Heart left ventricle (tissue), 13 donors: ENCODE data around the gene ACOT6.

Source experiments
- POLR2A ChIP-seq, 2 donors: fragments of 450-650 bp; IDR thresholded peaks; one replicate each; pipeline ENCODE4 v1.6.1; 2017; ENCODE audit warnings: antibody characterized with exemption in 2 of 2, mild to moderate bottlenecking in 2 of 2, moderate library complexity in 2 of 2
- TF ChIP-seq, protein P1 (sequence below), 12 donors: fragments of 200-600 bp; sonication (generic) in 4 of 12; IDR thresholded peaks; one replicate each; pipeline versions ENCODE4 v1.5.0 to v1.8.0; 2018 to 2022; ENCODE audit warnings: antibody characterized with exemption in 12 of 12, mild to moderate bottlenecking in 5 of 12
- donor health status: ischemic (EF 13 %, LVEDD 7.1; RV severe dilation, severe dysfunction).
- donor health status: DM: no; HTN: yes; CAD: no.
- donor health status: DM: no; HTN: no; CAD: no.
- donor health status: ischemic (EF 25% LVEDD 6.9; RV normal size, moderate dysfunction).
- donor health status: ischemic (EF 25% LVEDD 5.7; RV mildly dilated, moderate dysfunction).
- donor health status: ischemic (EF 35%, LVEDD 5.7; RV mildly dilated, moderate dysfunction).
- donor health status: nonischemic (EF 11% LVEDD 7.7; RV severe dilation, severe dysfunction).
- donor health status: DM: yes; HTN: yes; CAD: no.
- donor health status: PGD.
- donor health status: ischemic (EF 29% LVEDD 5.4; RV normal size, mild dysfunction).
- donor health status: nonischemic (EF 23%, LVEDD 6.1; RV moderate dilation, normal function).

DNA sequence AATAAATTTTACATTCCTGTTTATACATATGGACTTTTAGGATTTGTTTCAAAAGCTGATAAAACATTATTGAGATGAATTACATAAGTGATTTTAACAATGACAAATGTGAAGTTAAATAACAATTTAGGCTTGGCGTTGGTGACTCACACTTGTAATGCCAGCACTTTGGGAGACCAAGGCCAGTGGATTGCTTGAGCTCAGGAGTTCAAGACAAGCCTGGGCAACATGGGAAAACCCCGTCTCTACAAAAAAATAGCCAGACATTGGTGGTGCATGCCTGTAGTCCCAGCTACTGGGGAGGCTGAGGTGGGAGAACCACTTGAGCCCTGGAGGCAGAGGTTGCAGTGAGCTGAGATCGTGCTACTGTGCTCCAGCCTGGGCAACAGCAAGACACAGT lies 35.9 kb upstream of the ACOT6 start:
- TF ChIP-seq, protein P1, sequence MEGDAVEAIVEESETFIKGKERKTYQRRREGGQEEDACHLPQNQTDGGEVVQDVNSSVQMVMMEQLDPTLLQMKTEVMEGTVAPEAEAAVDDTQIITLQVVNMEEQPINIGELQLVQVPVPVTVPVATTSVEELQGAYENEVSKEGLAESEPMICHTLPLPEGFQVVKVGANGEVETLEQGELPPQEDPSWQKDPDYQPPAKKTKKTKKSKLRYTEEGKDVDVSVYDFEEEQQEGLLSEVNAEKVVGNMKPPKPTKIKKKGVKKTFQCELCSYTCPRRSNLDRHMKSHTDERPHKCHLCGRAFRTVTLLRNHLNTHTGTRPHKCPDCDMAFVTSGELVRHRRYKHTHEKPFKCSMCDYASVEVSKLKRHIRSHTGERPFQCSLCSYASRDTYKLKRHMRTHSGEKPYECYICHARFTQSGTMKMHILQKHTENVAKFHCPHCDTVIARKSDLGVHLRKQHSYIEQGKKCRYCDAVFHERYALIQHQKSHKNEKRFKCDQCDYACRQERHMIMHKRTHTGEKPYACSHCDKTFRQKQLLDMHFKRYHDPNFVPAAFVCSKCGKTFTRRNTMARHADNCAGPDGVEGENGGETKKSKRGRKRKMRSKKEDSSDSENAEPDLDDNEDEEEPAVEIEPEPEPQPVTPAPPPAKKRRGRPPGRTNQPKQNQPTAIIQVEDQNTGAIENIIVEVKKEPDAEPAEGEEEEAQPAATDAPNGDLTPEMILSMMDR (IDR thresholded peaks at IDR 0.05), result no peak
- TF ChIP-seq POLR2A (IDR thresholded peaks at IDR 0.05), result no peak
